DMS53 treated with DMSO at 0.1 percent for 48 hours (cell line): ENCODE results near the gene MAPKBP1.

Source experiments
- DNase-seq: peaks from one replicate; lab custom pipeline; 2025; ENCODE audit not compliant: unreplicated experiment; lab: John Stamatoyannopoulos, UW

Gene MAPKBP1

GRCh38 chr15:41847981-41848380 lies 73.7 kb downstream of the MAPKBP1 start:
- no peak for DNase-seq

- no peak for DNase-seq
Observed at GRCh38 chr15:41848631-41849030, 74.3 kb downstream of the MAPKBP1 start.

- no peak for DNase-seq
Observed at GRCh38 chr15:41849204-41849603, 74.9 kb downstream of the MAPKBP1 start.

GRCh38 chr15:41849861-41850260 lies 75.6 kb downstream of the MAPKBP1 start:
- no peak for DNase-seq

- no peak for DNase-seq
Observed at GRCh38 chr15:41850482-41851166, 76.3 kb downstream of the MAPKBP1 start.

GRCh38 chr15:41851167-41851523 lies 76.9 kb downstream of the MAPKBP1 start:
- peak; percentile 17 for DNase-seq

GRCh38 chr15:41851755-41852370 lies 77.6 kb downstream of the MAPKBP1 start:
- no peak for DNase-seq

GRCh38 chr15:41852736-41853590 lies 78.7 kb downstream of the MAPKBP1 start:
- no peak for DNase-seq

- no peak for DNase-seq
Observed at GRCh38 chr15:41853831-41854230, 79.5 kb downstream of the MAPKBP1 start.

- DNase-seq, result no peak
Observed at GRCh38 chr15:41854443-41854842, 80.2 kb downstream of the MAPKBP1 start.

GRCh38 chr15:41855261-41855961 lies 81.1 kb downstream of the MAPKBP1 start:
- DNase-seq, result no peak

- DNase-seq, result no peak
Observed at GRCh38 chr15:41856262-41856661, 82.0 kb downstream of the MAPKBP1 start.

- DNase-seq, result no peak
Observed at GRCh38 chr15:41856716-41857115, 82.4 kb downstream of the MAPKBP1 start.

- no peak for DNase-seq
Observed at GRCh38 chr15:41857316-41857715, 83.0 kb downstream of the MAPKBP1 start.

- DNase-seq, result no peak
Observed at GRCh38 chr15:41858756-41859155, 84.5 kb downstream of the MAPKBP1 start.

- DNase-seq, result no peak
Observed at GRCh38 chr15:41860049-41860828, 86.0 kb downstream of the MAPKBP1 start.

GRCh38 chr15:41861736-41862356 lies 87.6 kb downstream of the MAPKBP1 start:
- DNase-seq, result no peak

- DNase-seq, result no peak
Observed at GRCh38 chr15:41862515-41863116, 88.3 kb downstream of the MAPKBP1 start.

- no peak for DNase-seq
Observed at GRCh38 chr15:41865490-41866055, 91.3 kb downstream of the MAPKBP1 start.
